ENCODE data around the gene LMO3. TPM values are rescaled to one million over a fixed set of nuclear protein-coding genes. Genes with fewer than 3 reads are reported as not detected.
A peak's percentile ranks its signal among the peaks of the same experiment; 100 is the strongest.

LMO3 gene
- total and polyA plus RNA-seq, 2 of the 8 experiments (the other 6 are each of a cell fraction or from before 2014, with no cell fraction given): 4.7 to 16.7 TPM

- Histone ChIP-seq H3K4me3 (ENCODE audit: extremely low read depth in 1 of 4, insufficient read depth in 2 of 4, low read depth in 3 of 4, low read length in 4 of 4) (peak overlapping the region; percentile 57 to 72 (median 66)), H4K5ac (ENCODE audit: insufficient read length, low read depth, low read length) (no peak overlapping the region), H3K79me2 (ENCODE audit: control insufficient read depth in 1 of 2, insufficient read depth in 2 of 2, low read length in 2 of 2) (no peaks in the 10 kb centered on the region; a peak in 1 of 4 replicates), H4K91ac (replicated peaks; ENCODE audit: insufficient read length, low read length) (peak overlapping the region; percentile 39), H3K27ac (ENCODE audit: low read depth, low read length) (no peak overlapping the region), H3K27me3 (replicated peaks in 1 of 4; ENCODE audit: control insufficient read depth in 3 of 4, extremely low read depth in 1 of 4, insufficient read depth in 3 of 4, low read length in 3 of 4) (peaks cover 0 to 40% (median 17%) of the 10 kb centered on the region in 4 experiments; a peak in 5 of 7 replicates), H3K79me1 (ENCODE audit: low read depth, low read length) (no peaks in the 10 kb centered on the region), H2BK20ac (ENCODE audit: low read length) (no peak overlapping the region), H3K23ac (ENCODE audit: insufficient read length) (no peak overlapping the region), H3K4me1 (replicated peaks in 1 of 4; ENCODE audit: control insufficient read depth in 3 of 4, insufficient read depth in 4 of 4, low read length in 3 of 4) (peaks cover 9 to 30% (median 17%) of the 10 kb centered on the region in 4 experiments; a peak in 6 of 7 replicates), H2BK12ac (ENCODE audit: low read depth, low read length) (peak overlapping the region; percentile 92; the same call in 1 of the 2 replicates), H3K9me3 (ENCODE audit: insufficient read depth in 2 of 2, low read depth in 1 of 2, low read length in 1 of 2) (no peaks in the 10 kb centered on the region), H3K4me2 (ENCODE audit: insufficient read depth in 1 of 2, low read depth in 2 of 2, low read length in 2 of 2) (peak overlapping the region; percentile 84 to 95), H2AK5ac (ENCODE audit: low read depth, low read length) (no peak overlapping the region), H3K23me2 (ENCODE audit: low read depth, low read length) (peaks cover 16% of the 10 kb centered on the region), H3K18ac (ENCODE audit: extremely low read depth, low read length) (0 out of 2 replicates have a peak overlapping the region, but pooled peaks have one; percentile 28), H3K36me3 (ENCODE audit: control insufficient read depth in 2 of 4, insufficient read depth in 4 of 4, low read length in 3 of 4) (no peaks in the 10 kb centered on the region), H2AFZ (ENCODE audit: low read length) (no peak overlapping the region), H3K14ac (ENCODE audit: insufficient read length) (no peak overlapping the region), H3K4ac (replicated peaks; ENCODE audit: insufficient read length, low read depth, low read length) (peak overlapping the region; percentile 35), H4K20me1 (replicated peaks in 1 of 2; ENCODE audit: control insufficient read depth in 1 of 2, insufficient read depth in 2 of 2, low read length in 2 of 2) (no peaks in the 10 kb centered on the region), H2BK120ac (replicated peaks; ENCODE audit: low read depth, low read length) (no peak overlapping the region), H3K56ac (replicated peaks; ENCODE audit: insufficient read length, low read depth, low read length) (no peak overlapping the region), H4K8ac (ENCODE audit: extremely low read depth, insufficient read depth, low read length) (no peak overlapping the region), H2BK15ac (ENCODE audit: low read length) (no peak overlapping the region), H2BK5ac (ENCODE audit: low read depth, low read length) (no peak overlapping the region), H3K9ac (replicated peaks in 1 of 4; ENCODE audit: extremely low read depth in 1 of 4, low read depth in 3 of 4, low read length in 3 of 4) (no peak overlapping the region; a peak in 1 of 7 replicates)
- WGBS, 2 experiments (ENCODE audit: extremely low coverage in 1 of 2, insufficient coverage in 1 of 2, insufficient read length in 1 of 2, insufficient replicate concordance in 2 of 2, low coverage in 1 of 2, low lambda C conversion rate in 2 of 2, missing lambda C conversion rate in 1 of 2): 1% methylated on average over 23 of the region's 23 CpGs; no CpG with 5 or more reads in 1 of the 2 experiments
- DNase-seq (ENCODE audit: low read depth in 1 of 2, low spot score in 2 of 2): no peak
- CTCF ChIA-PET (ENCODE audit: partially characterized antibody): interaction anchor here (0.7 to 1.9 kb wide), 3 partner anchors 9 to 1158 kb away, joined by 3 to 7 read pairs (median 5); no protein-coding TSS in a partner anchor
- POLR2A ChIA-PET (ENCODE audit: partially characterized antibody): interaction anchor here (0.9 to 1.0 kb wide), 2 partner anchors 14 to 17 kb away, joined by 3 to 4 read pairs; no protein-coding TSS in a partner anchor
- FAIRE-seq: no peak
- TF ChIP-seq EZH2 (IDR thresholded peaks at IDR 0.05; ENCODE audit: low read depth, low read length, severe bottlenecking): no peak
- no peak for TF ChIP-seq EGR1 (IDR thresholded peaks at IDR 0.05; ENCODE audit: borderline replicate concordance, low read depth, low read length)
- no peak for TF ChIP-seq E2F6 (IDR thresholded peaks at IDR 0.05)
- no peak; the same call in 1 of the 2 replicates for TF ChIP-seq SUZ12 (IDR thresholded peaks at IDR 0.05; ENCODE audit: low read length)
Observed at GRCh38 chr12:16605642-16606116, 283 bp downstream of the LMO3 start.

All from H1 (cell line).